Endometrial microvascular endothelial cells (primary cell): ENCODE measurements around the gene CPSF2. TPM values are rescaled to one million over a fixed set of nuclear protein-coding genes. Genes with fewer than 3 reads are reported as not detected.
"Not testable (repeated sequence)": the region's sequence is repeated elsewhere in the genome, so short reads cannot be mapped to it uniquely, and the experiment has no call there.

Source experiments
- in situ Hi-C: cut with HindIII; loops from 2 replicates; pipeline ENCODE4 v1.10.0; 2017; ENCODE audit warnings: low sequenced_read_pairs, low pct_unique_long_range_greater_than_20kb; ENCODE audit errors: inconsistent ontology term
- total RNA-seq: library from RNA; depleted of rRNA; stranded (reverse); fragments of >200 nt; gene quantifications from one replicate; pipeline ENCODE4 v1.2.3, GENCODE V29; 2015; ENCODE audit errors: inconsistent ontology term

CPSF2 gene
- total RNA-seq, 1 donor from 2014 or later = 76.0 TPM

- in situ Hi-C loops = not testable (repeated sequence)
Measured at GRCh38 chr14:92213125-92213524, 91.4 kb downstream of the CPSF2 start.

- in situ Hi-C loops = no loop called here
Measured at GRCh38 chr14:92215579-92215978, 93.8 kb downstream of the CPSF2 start.

- in situ Hi-C loops = no loop called here
Measured at GRCh38 chr14:92217936-92218335, 96.2 kb downstream of the CPSF2 start.

Other genes starting within 250 kb of the CPSF2 start
- 0.28 TPM for gene FBLN5, start 174.3 kb upstream of the CPSF2 start, total RNA-seq
- 11.4 TPM for gene TRIP11, start 81.9 kb upstream of the CPSF2 start, total RNA-seq
- gene ATXN3, start 15.4 kb upstream of the CPSF2 start, total RNA-seq = 74.9 TPM
- gene NDUFB1, start 263 bp upstream of the CPSF2 start, total RNA-seq = 634 TPM
- not detected for gene SLC24A4, start 201.2 kb downstream of the CPSF2 start, total RNA-seq